ENCODE measurements around the gene HOXA7.

Gene HOXA7

GRCh38 chr7:27181795-27182275 lies 25.4 kb upstream of the HOXA7 start:
- no peak for DNase-seq

- DNase-seq: no peak
Observed at GRCh38 chr7:27180431-27181420, 24.3 kb upstream of the HOXA7 start.

- DNase-seq: peak; percentile 63
Observed at GRCh38 chr7:27179503-27180430, 23.3 kb upstream of the HOXA7 start.

GRCh38 chr7:27179030-27179429 lies 22.6 kb upstream of the HOXA7 start:
- DNase-seq: no peak

- no peak for DNase-seq
Observed at GRCh38 chr7:27178366-27178765, 21.9 kb upstream of the HOXA7 start.

- no peak for DNase-seq
Observed at GRCh38 chr7:27177795-27178320, 21.4 kb upstream of the HOXA7 start.

GRCh38 chr7:27176962-27177794 lies 20.7 kb upstream of the HOXA7 start:
- DNase-seq: no peak

GRCh38 chr7:27176524-27176845 lies 20.0 kb upstream of the HOXA7 start:
- DNase-seq: no peak

- DNase-seq: no peak
Observed at GRCh38 chr7:27175626-27176523, 19.4 kb upstream of the HOXA7 start.

GRCh38 chr7:27174874-27175625 lies 18.6 kb upstream of the HOXA7 start:
- DNase-seq: no peak

- no peak for DNase-seq
Observed at GRCh38 chr7:27173956-27174873, 17.7 kb upstream of the HOXA7 start, which contains the start of gene HOXA10. TSS of gene HOXA10 (minus strand) at chr7:27174320. CDS start at chr7:27174306, 14 bp downstream.

- DNase-seq: no peak
Observed at GRCh38 chr7:27173511-27173955, 17.1 kb upstream of the HOXA7 start.

- peak; percentile 52 for DNase-seq
Observed at GRCh38 chr7:27172823-27173510, 16.5 kb upstream of the HOXA7 start.

GRCh38 chr7:27172315-27172774 lies 15.9 kb upstream of the HOXA7 start:
- no peak for DNase-seq

GRCh38 chr7:27171637-27172314 lies 15.3 kb upstream of the HOXA7 start:
- DNase-seq: no peak

- no peak for DNase-seq
Observed at GRCh38 chr7:27171325-27171636, 14.8 kb upstream of the HOXA7 start.

- DNase-seq: no peak
Observed at GRCh38 chr7:27170426-27171324, 14.2 kb upstream of the HOXA7 start.

Measured in NCI-H226 (cell line).